CD4-positive, alpha-beta T cell (primary cell): ENCODE results near the gene KANSL1. TPM values are rescaled to one million over a fixed set of nuclear protein-coding genes. Genes with fewer than 3 reads are reported as not detected.

Source experiments
- ATAC-seq: fragments of 200-7000 bp; cut with Tn5 transposase; one replicate; pipeline ENCODE4 v1.10.0; 2022; ENCODE audit warnings: mild to moderate bottlenecking; ENCODE audit not compliant: poor library complexity
- CTCF ChIA-PET: fragments of 350-600 bp; sonication (Branson Sonifier 250); formaldehyde crosslinking; loops from one replicate; lab custom pipeline; 2021; ENCODE audit warnings: antibody characterized with exemption, inconsistent platforms; lab: Charles Lee
- POLR2A ChIA-PET: fragments of 350-600 bp; sonication (Branson Sonifier 250); formaldehyde crosslinking; loops from one replicate; lab custom pipeline; 2021; ENCODE audit warnings: antibody characterized with exemption, inconsistent platforms; lab: Charles Lee
- DNase-seq, 14 experiments: peaks; one replicate each; pipeline ENCODE4 v3.0.0-alpha.2; 2013 to 2020; ENCODE audit warnings: mixed read lengths in 2 of 14
- H3K27ac ChIP-seq, 2 donors: one replicate each; pipeline versions ENCODE4 v1.5.1 to v1.7.0; 2013; ENCODE audit warnings: low read length in 2 of 2, low read depth in 1 of 2, mild to moderate bottlenecking in 1 of 2
- H3K27me3 ChIP-seq, 2 experiments: 1 replicate in 1 of 2; 2 replicates in 1 of 2; pipeline versions ENCODE4 v1.6.1 to v1.7.0; 2013; ENCODE audit warnings: low read length in 2 of 2, control low read depth in 1 of 2, mild to moderate bottlenecking in 1 of 2, moderate library complexity in 1 of 2; ENCODE audit not compliant: insufficient read depth in 2 of 2, control insufficient read depth in 1 of 2
- H3K36me3 ChIP-seq: one replicate; pipeline ENCODE4 v1.6.1; 2013; ENCODE audit warnings: low read length, control low read depth; ENCODE audit not compliant: insufficient read depth
- H3K4me1 ChIP-seq: one replicate; pipeline ENCODE4 v1.6.1; 2013; ENCODE audit warnings: low read length, control low read depth; ENCODE audit not compliant: insufficient read depth
- H3K4me3 ChIP-seq: one replicate; pipeline ENCODE4 v1.5.1; 2013; ENCODE audit warnings: mild to moderate bottlenecking, low read length, moderate library complexity
- H3K9me3 ChIP-seq, 2 experiments: 1 replicate in 1 of 2; 2 replicates in 1 of 2; pipeline versions ENCODE4 v1.6.1 to v1.7.0; 2013; ENCODE audit warnings: low read length in 2 of 2, mild to moderate bottlenecking in 2 of 2, control low read depth in 1 of 2, moderate library complexity in 1 of 2; ENCODE audit not compliant: control insufficient read depth in 1 of 2, insufficient read depth in 1 of 2
- H3K27ac Mint-ChIP-seq: one replicate; pipeline ENCODE4 v1.8.0; 2020; ENCODE audit warnings: mixed read lengths
- H3K27me3 Mint-ChIP-seq: one replicate; pipeline ENCODE4 v1.8.0; 2021; ENCODE audit warnings: mixed read lengths
- H3K36me3 Mint-ChIP-seq: one replicate; pipeline ENCODE4 v1.8.0; 2021; ENCODE audit warnings: low read depth, mixed read lengths
- H3K4me1 Mint-ChIP-seq: one replicate; pipeline ENCODE4 v1.8.0; 2021; ENCODE audit warnings: low read depth, mixed read lengths
- H3K4me3 Mint-ChIP-seq: one replicate; pipeline ENCODE4 v1.8.0; 2020; ENCODE audit warnings: mild to moderate bottlenecking, mixed read lengths
- H3K9me3 Mint-ChIP-seq: one replicate; pipeline ENCODE4 v1.8.0; 2020; ENCODE audit warnings: mixed read lengths
- intact Hi-C, 2 experiments: fragments of 100-400 bp; cut with DNase I in 1 of 2; cut with micrococcal nuclease in 1 of 2; formaldehyde crosslinking; loops; one replicate each; pipeline versions ENCODE4 v1.15.1 to v1.9.0; 2023 to 2025; cut with DNase I, micrococcal nuclease
- total RNA-seq, 174 experiments: library from RNA in 2 of 174; stranded (reverse) in 2 of 174; gene quantifications; one replicate each; pipeline ENCODE4 v1.2.3 and lab custom pipeline; 2021 to 2026
- TF ChIP-seq, protein P1 (sequence below): fragments of 200-600 bp; IDR thresholded peaks from one replicate; pipeline ENCODE4 v1.8.0; 2022; ENCODE audit warnings: antibody characterized with exemption, mild to moderate bottlenecking

KANSL1 gene
- total RNA-seq, 2 experiments from 2014 or later = 122 to 125 TPM

DNA sequence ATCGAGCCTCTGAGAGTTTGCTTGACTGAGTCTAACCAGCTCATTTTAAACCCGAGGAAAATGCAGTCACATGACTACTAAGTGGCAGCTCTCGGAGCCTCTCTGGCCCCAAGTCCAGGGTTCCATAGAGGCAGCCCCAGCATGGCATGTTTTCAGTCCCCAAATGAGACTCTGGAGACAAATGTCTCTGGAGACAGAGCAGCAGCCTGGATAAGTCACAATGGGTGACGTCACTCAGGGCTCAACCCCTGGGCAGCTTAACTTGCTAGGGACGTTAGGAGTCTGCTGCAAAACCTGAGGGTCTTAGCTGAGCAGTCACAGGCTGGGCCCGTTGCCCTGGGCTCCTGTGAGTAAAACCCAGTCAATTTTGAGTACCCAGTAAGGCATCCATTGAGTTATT lies 201.1 kb downstream of the KANSL1 start:
- Mint-ChIP-seq H3K27me3 (no peaks in the 10 kb centered on the region), H3K36me3 (no peaks in the 10 kb centered on the region), H3K4me1 (no peaks in the 10 kb centered on the region), H3K9me3 (no peaks in the 10 kb centered on the region), H3K4me3 (no peak overlapping the region), H3K27ac (no peak overlapping the region)
- Histone ChIP-seq H3K9me3 (no peaks in the 10 kb centered on the region), H3K4me1 (no peaks in the 10 kb centered on the region), H3K36me3 (no peaks in the 10 kb centered on the region), H3K4me3 (no peak overlapping the region), H3K27ac (no peak overlapping the region), H3K27me3 (no peaks in the 10 kb centered on the region)
- TF ChIP-seq, protein P1, sequence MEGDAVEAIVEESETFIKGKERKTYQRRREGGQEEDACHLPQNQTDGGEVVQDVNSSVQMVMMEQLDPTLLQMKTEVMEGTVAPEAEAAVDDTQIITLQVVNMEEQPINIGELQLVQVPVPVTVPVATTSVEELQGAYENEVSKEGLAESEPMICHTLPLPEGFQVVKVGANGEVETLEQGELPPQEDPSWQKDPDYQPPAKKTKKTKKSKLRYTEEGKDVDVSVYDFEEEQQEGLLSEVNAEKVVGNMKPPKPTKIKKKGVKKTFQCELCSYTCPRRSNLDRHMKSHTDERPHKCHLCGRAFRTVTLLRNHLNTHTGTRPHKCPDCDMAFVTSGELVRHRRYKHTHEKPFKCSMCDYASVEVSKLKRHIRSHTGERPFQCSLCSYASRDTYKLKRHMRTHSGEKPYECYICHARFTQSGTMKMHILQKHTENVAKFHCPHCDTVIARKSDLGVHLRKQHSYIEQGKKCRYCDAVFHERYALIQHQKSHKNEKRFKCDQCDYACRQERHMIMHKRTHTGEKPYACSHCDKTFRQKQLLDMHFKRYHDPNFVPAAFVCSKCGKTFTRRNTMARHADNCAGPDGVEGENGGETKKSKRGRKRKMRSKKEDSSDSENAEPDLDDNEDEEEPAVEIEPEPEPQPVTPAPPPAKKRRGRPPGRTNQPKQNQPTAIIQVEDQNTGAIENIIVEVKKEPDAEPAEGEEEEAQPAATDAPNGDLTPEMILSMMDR = no peak
- DNase-seq (no peak), ATAC-seq (no peak)
- POLR2A ChIA-PET = no interaction called here
- CTCF ChIA-PET = interaction anchor here (1.0 kb wide), 1 partner anchor 14 kb away, joined by 3 read pairs; no protein-coding TSS in a partner anchor
- intact Hi-C loops = no loop called here

DNA sequence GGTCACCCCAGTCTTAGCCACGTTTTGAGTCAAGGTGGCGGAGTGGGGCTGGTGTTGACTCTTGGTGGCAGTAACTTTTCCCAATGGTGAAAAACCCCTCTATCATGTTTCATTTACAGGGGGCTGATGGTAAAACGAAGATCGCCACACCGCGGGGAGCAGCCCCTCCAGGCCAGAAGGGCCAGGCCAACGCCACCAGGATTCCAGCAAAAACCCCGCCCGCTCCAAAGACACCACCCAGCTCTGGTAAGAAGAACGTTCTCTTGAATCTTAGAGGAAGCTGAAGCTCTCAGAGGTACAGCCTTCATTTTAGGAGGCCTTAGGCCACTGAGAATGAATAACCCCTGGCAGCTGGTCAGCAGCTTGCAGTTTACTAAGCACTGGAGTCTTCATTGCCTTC lies 201.9 kb downstream of the KANSL1 start:
- no peaks in the 10 kb centered on the region for H3K4me1 ChIP-seq
- Mint-ChIP-seq H3K4me1 (no peaks in the 10 kb centered on the region), H3K27me3 (no peaks in the 10 kb centered on the region), H3K36me3 (no peaks in the 10 kb centered on the region), H3K27ac (no peak overlapping the region), H3K9me3 (no peaks in the 10 kb centered on the region), H3K4me3 (no peak overlapping the region)
- ChIA-PET CTCF (interaction anchor here (1.0 kb wide), 1 partner anchor 13 kb away, joined by 3 read pairs; no protein-coding TSS in a partner anchor), POLR2A (no interaction called here)
- TF ChIP-seq, protein P1 = no peak
- H3K36me3 ChIP-seq = no peaks in the 10 kb centered on the region
- H3K4me3 ChIP-seq = no peak overlapping the region
- no peak for DNase-seq
- H3K27ac ChIP-seq = no peak overlapping the region
- no peak for ATAC-seq
- H3K9me3 ChIP-seq = no peaks in the 10 kb centered on the region
- intact Hi-C loops = no loop called here
- H3K27me3 ChIP-seq = no peaks in the 10 kb centered on the region

DNA sequence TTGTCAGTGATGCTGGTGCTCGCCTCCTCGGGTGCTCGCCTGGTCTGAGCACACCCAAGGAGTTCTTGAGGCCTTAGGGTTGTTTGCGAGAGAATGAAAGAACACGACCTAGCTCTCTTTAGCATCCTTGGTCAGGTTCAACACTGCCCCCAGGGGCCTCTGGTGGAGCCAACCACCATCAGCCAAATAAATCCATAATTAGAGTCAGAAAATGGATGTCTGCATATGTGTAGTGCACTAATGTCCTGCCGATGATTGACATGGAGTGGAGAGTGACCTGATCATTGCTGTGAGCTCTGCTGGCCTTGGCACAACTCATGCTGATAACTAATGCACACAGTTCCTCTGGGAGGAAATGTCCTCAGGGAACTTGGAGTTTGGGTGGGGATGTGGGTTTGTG lies 202.3 kb downstream of the KANSL1 start:
- no peak overlapping the region for H3K4me3 ChIP-seq
- H3K27me3 ChIP-seq = no peaks in the 10 kb centered on the region
- ATAC-seq (no peak), DNase-seq (no peak)
- TF ChIP-seq, protein P1 = no peak
- no peak overlapping the region for H3K27ac Mint-ChIP-seq
- no peaks in the 10 kb centered on the region for H3K9me3 Mint-ChIP-seq
- H3K36me3 Mint-ChIP-seq = no peaks in the 10 kb centered on the region
- H3K36me3 ChIP-seq = no peaks in the 10 kb centered on the region
- H3K4me1 Mint-ChIP-seq = no peaks in the 10 kb centered on the region
- no peaks in the 10 kb centered on the region for H3K27me3 Mint-ChIP-seq
- no peak overlapping the region for H3K4me3 Mint-ChIP-seq
- no peaks in the 10 kb centered on the region for H3K4me1 ChIP-seq
- H3K27ac ChIP-seq = no peak overlapping the region
- no peaks in the 10 kb centered on the region for H3K9me3 ChIP-seq
- intact Hi-C loops = no loop called here
- ChIA-PET POLR2A (no interaction called here), CTCF (no interaction called here)
